ENCODE measurements around the gene AIPL1.
"Not testable (repeated sequence)": the region's sequence is repeated elsewhere in the genome, so short reads cannot be mapped to it uniquely, and the experiment has no call there.

The AIPL1 gene

GRCh38 chr17:6435051-6435450 is at the start of gene AIPL1:
Gene AIPL1 (minus strand): TSS chr17:6435121. CDS start chr17:6435104, 17 bp downstream.
- DNase-seq (ENCODE audit: low read depth in 2 of 2), result no peak

GRCh38 chr17:6483507-6483906 is 48.6 kb upstream of the AIPL1 start:
- DNase-seq (ENCODE audit: low read depth in 2 of 2), result no peak

GRCh38 chr17:6482796-6483195 is 47.9 kb upstream of the AIPL1 start:
- DNase-seq (ENCODE audit: low read depth in 2 of 2), result not testable (repeated sequence)

GRCh38 chr17:6482105-6482455 is 47.2 kb upstream of the AIPL1 start:
- no peak for DNase-seq (ENCODE audit: low read depth in 2 of 2)

GRCh38 chr17:6480303-6480675 is 45.4 kb upstream of the AIPL1 start:
- DNase-seq (ENCODE audit: low read depth in 2 of 2), result no peak

GRCh38 chr17:6479622-6480302 is 44.8 kb upstream of the AIPL1 start:
- no peak for DNase-seq (ENCODE audit: low read depth in 2 of 2)

GRCh38 chr17:6478486-6478885 is 43.6 kb upstream of the AIPL1 start:
- DNase-seq (ENCODE audit: low read depth in 2 of 2), result no peak

- no peak for DNase-seq (ENCODE audit: low read depth in 2 of 2)
Observed at GRCh38 chr17:6477831-6478383, 43.0 kb upstream of the AIPL1 start.

- no peak for DNase-seq (ENCODE audit: low read depth in 2 of 2)
Observed at GRCh38 chr17:6476810-6477179, 41.9 kb upstream of the AIPL1 start.

- no peak for DNase-seq (ENCODE audit: low read depth in 2 of 2)
Observed at GRCh38 chr17:6476076-6476809, 41.3 kb upstream of the AIPL1 start.

GRCh38 chr17:6475411-6475810 is 40.5 kb upstream of the AIPL1 start:
- no peak for DNase-seq (ENCODE audit: low read depth in 2 of 2)

GRCh38 chr17:6474906-6475305 is 40.0 kb upstream of the AIPL1 start:
- no peak for DNase-seq (ENCODE audit: low read depth in 2 of 2)

GRCh38 chr17:6474376-6474775 is 39.5 kb upstream of the AIPL1 start:
- no peak for DNase-seq (ENCODE audit: low read depth in 2 of 2)

GRCh38 chr17:6473128-6473767 is 38.3 kb upstream of the AIPL1 start:
- peak; percentile 21 to 41 for DNase-seq (ENCODE audit: low read depth in 2 of 2)

- DNase-seq (ENCODE audit: low read depth in 2 of 2), result no peak
Observed at GRCh38 chr17:6472517-6472916, 37.6 kb upstream of the AIPL1 start.

- no peak for DNase-seq (ENCODE audit: low read depth in 2 of 2)
Observed at GRCh38 chr17:6471531-6472465, 36.9 kb upstream of the AIPL1 start.

GRCh38 chr17:6470751-6471521 is 36.0 kb upstream of the AIPL1 start:
- DNase-seq (ENCODE audit: low read depth in 2 of 2), result no peak

GRCh38 chr17:6470146-6470718 is 35.3 kb upstream of the AIPL1 start:
- DNase-seq (ENCODE audit: low read depth in 2 of 2), result no peak

- DNase-seq (ENCODE audit: low read depth in 2 of 2), result no peak
Observed at GRCh38 chr17:6468051-6468790, 33.3 kb upstream of the AIPL1 start.

GRCh38 chr17:6467567-6467966 is 32.6 kb upstream of the AIPL1 start:
- DNase-seq (ENCODE audit: low read depth in 2 of 2), result no peak
